ENCODE results near the gene GLDN. TPM values are rescaled to one million over a fixed set of nuclear protein-coding genes. Genes with fewer than 3 reads are reported as not detected.

GLDN gene
- total RNA-seq, 2 experiments from 2014 or later, result not detected

- no peak for DNase-seq
- peaks cover 2% of the 10 kb centered on the region for H3K36me3 Mint-ChIP-seq (ENCODE audit: low read depth)
- intact Hi-C loops (cut with micrococcal nuclease), result no loop called here
- no peaks in the 10 kb centered on the region for H3K27me3 Mint-ChIP-seq
- peaks cover 5% of the 10 kb centered on the region for H3K4me1 Mint-ChIP-seq (ENCODE audit: low read depth)
- H3K27ac Mint-ChIP-seq, result no peak overlapping the region
- H3K9me3 Mint-ChIP-seq, result no peaks in the 10 kb centered on the region
- ATAC-seq, result no peak
- no peak for TF ChIP-seq CTCF (IDR thresholded peaks at IDR 0.05)
- no peak overlapping the region for H3K4me3 Mint-ChIP-seq
- CTCF ChIA-PET, result no interaction called here
- POLR2A ChIA-PET, result no interaction called here
Observed at GRCh38 chr15:51447855-51448621, 106.6 kb downstream of the GLDN start.

GRCh38 chr15:51448622-51449399 lies 107.4 kb downstream of the GLDN start:
- Mint-ChIP-seq H3K36me3 (ENCODE audit: low read depth) (peaks cover 2% of the 10 kb centered on the region), H3K27ac (no peak overlapping the region), H3K4me1 (ENCODE audit: low read depth) (peaks cover 5% of the 10 kb centered on the region), H3K9me3 (no peaks in the 10 kb centered on the region), H3K27me3 (no peaks in the 10 kb centered on the region), H3K4me3 (no peak overlapping the region)
- POLR2A ChIA-PET, result no interaction called here
- no peak for TF ChIP-seq CTCF (IDR thresholded peaks at IDR 0.05)
- ATAC-seq (no peak), DNase-seq (no peak)
- CTCF ChIA-PET, result no interaction called here
- intact Hi-C loops (cut with micrococcal nuclease), result no loop called here

- TF ChIP-seq CTCF (IDR thresholded peaks at IDR 0.05), result no peak
- POLR2A ChIA-PET, result no interaction called here
- CTCF ChIA-PET, result interaction anchor here (0.9 kb wide), 1 partner anchor 72 kb away, joined by 3 read pairs; no protein-coding TSS in a partner anchor
- H3K9me3 Mint-ChIP-seq, result no peaks in the 10 kb centered on the region
- H3K36me3 Mint-ChIP-seq (ENCODE audit: low read depth), result peaks cover 2% of the 10 kb centered on the region
- no peak overlapping the region for H3K27ac Mint-ChIP-seq
- intact Hi-C loops (cut with micrococcal nuclease), result no loop called here
- ATAC-seq, result no peak
- DNase-seq, result no peak
- H3K4me3 Mint-ChIP-seq, result no peak overlapping the region
- peaks cover 5% of the 10 kb centered on the region for H3K4me1 Mint-ChIP-seq (ENCODE audit: low read depth)
- H3K27me3 Mint-ChIP-seq, result no peaks in the 10 kb centered on the region
Observed at GRCh38 chr15:51450001-51450400, 108.5 kb downstream of the GLDN start.

Small RNAs within 50 kb of the gene (microRNA-seq; reads per million reads assigned to microRNA genes)
- gene MIR7973-1 (ENCODE audit: borderline microRNAs expressed, borderline replicate concordance), result not detected
- not detected for gene MIR7973-2 (ENCODE audit: borderline microRNAs expressed, borderline replicate concordance)

Other genes with a start within 250 kb of the GLDN start
- under 1 TPM in 1 of 2 experiments, not detected in 1; 0.14 TPM for gene TNFAIP8L3, start 246.7 kb upstream of the GLDN start, total RNA-seq
- gene CYP19A1, start 3.1 kb upstream of the GLDN start, total RNA-seq, result not detected